Astrocyte (in vitro differentiated cells and primary cell): ENCODE measurements around the gene HIC2. TPM values are rescaled to one million over a fixed set of nuclear protein-coding genes. Genes with fewer than 3 reads are reported as not detected.
"Not testable (repeated sequence)": the region's sequence is repeated elsewhere in the genome, so short reads cannot be mapped to it uniquely, and the experiment has no call there.

ENCODE experiments used
- DNase-seq: peaks from one replicate; pipeline ENCODE4 v3.0.0-alpha.2; 2010; ENCODE audit warnings: low read depth
- FAIRE-seq: peaks from 2 replicates; lab custom pipeline; 2011; peaks lifted over from hg19 to GRCh38; lab: Jason Lieb, UNC
- H2AFZ ChIP-seq: 2 replicates; pipeline ENCODE4 v1.6.0; 2012; ENCODE audit warnings: low read depth, low read length, inconsistent platforms
- H3K27ac ChIP-seq: 2 replicates; pipeline ENCODE4 v1.5.1; 2011; ENCODE audit warnings: low read depth, low read length, inconsistent platforms
- H3K27me3 ChIP-seq: 2 replicates; pipeline ENCODE4 v1.6.0; 2011; ENCODE audit warnings: low read length, inconsistent platforms; ENCODE audit not compliant: insufficient read depth
- H3K36me3 ChIP-seq: 2 replicates; pipeline ENCODE4 v1.5.1; 2011; ENCODE audit warnings: low read length, inconsistent platforms; ENCODE audit not compliant: insufficient read depth
- H3K4me1 ChIP-seq: 2 replicates; pipeline ENCODE4 v1.5.1; 2011; ENCODE audit warnings: low read length, inconsistent platforms; ENCODE audit not compliant: insufficient read depth
- H3K4me2 ChIP-seq: 2 replicates; pipeline ENCODE4 v1.6.0; 2012; ENCODE audit warnings: low read length, inconsistent platforms
- H3K4me3 ChIP-seq: 2 replicates; pipeline ENCODE4 v1.5.1; 2011; ENCODE audit warnings: low read depth, mild to moderate bottlenecking, low read length, inconsistent platforms; ENCODE audit not compliant: insufficient read depth
- H3K79me2 ChIP-seq: 2 replicates; pipeline ENCODE4 v1.6.0; 2012; ENCODE audit warnings: mild to moderate bottlenecking, low read length, inconsistent platforms; ENCODE audit not compliant: insufficient read depth
- H3K9ac ChIP-seq: 2 replicates; pipeline ENCODE4 v1.6.0; 2012; ENCODE audit warnings: mild to moderate bottlenecking, low read length, inconsistent platforms
- H3K9me3 ChIP-seq: 2 replicates; pipeline ENCODE4 v1.5.1; 2012; ENCODE audit warnings: low read depth, mild to moderate bottlenecking, low read length, inconsistent platforms; ENCODE audit not compliant: insufficient read depth
- H4K20me1 ChIP-seq: 2 replicates; pipeline ENCODE4 v1.6.0; 2012; ENCODE audit warnings: low read length, inconsistent platforms; ENCODE audit not compliant: insufficient read depth
- H3K27ac Mint-ChIP-seq: one replicate; pipeline ENCODE4 v1.8.0; 2021; ENCODE audit warnings: mild to moderate bottlenecking, mixed read lengths; ENCODE audit not compliant: unreplicated experiment
- H3K27me3 Mint-ChIP-seq: one replicate; pipeline ENCODE4 v1.8.0; 2021; ENCODE audit warnings: low read depth, mixed read lengths; ENCODE audit not compliant: unreplicated experiment
- H3K36me3 Mint-ChIP-seq: one replicate; pipeline ENCODE4 v1.8.0; 2021; ENCODE audit warnings: low read depth, mixed read lengths; ENCODE audit not compliant: unreplicated experiment
- H3K4me1 Mint-ChIP-seq: one replicate; pipeline ENCODE4 v1.8.0; 2021; ENCODE audit warnings: low read depth, mixed read lengths; ENCODE audit not compliant: unreplicated experiment
- H3K4me3 Mint-ChIP-seq: one replicate; pipeline ENCODE4 v1.8.0; 2021; ENCODE audit warnings: mild to moderate bottlenecking, moderate library complexity, mixed read lengths; ENCODE audit not compliant: unreplicated experiment
- H3K9me3 Mint-ChIP-seq: one replicate; pipeline ENCODE4 v1.8.0; 2021; ENCODE audit warnings: mild to moderate bottlenecking, mixed read lengths; ENCODE audit not compliant: unreplicated experiment
- total RNA-seq: library from RNA; stranded (reverse); gene quantifications from 2 replicates; pipeline ENCODE4 v1.2.1, GENCODE V29; 2021

Gene HIC2
- total RNA-seq, 1 donor from 2014 or later: 21.4 TPM

DNA sequence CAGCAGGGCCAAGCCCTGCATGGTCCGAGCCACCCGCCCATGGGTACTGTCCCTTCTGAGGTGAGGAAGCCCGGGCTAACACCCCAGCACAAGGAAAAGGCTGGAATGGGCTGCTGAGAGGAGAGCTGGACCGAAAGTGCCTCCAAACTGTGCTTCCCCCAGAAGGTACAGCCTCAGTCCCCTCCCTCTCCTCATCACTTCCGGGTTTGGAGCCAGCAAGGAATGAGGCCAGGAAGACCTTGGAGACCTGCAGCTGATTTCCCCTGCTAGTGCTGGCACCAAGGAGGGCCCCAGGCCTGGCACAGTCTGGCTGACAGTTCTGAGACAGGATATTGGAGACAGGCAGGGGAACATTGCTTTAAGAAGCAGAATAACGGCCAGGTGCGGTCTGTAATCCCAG, 81.3 kb downstream of the HIC2 start:
- H3K4me3 Mint-ChIP-seq, H3K4me3 ChIP-seq, H3K79me2 ChIP-seq: not testable (repeated sequence)

DNA sequence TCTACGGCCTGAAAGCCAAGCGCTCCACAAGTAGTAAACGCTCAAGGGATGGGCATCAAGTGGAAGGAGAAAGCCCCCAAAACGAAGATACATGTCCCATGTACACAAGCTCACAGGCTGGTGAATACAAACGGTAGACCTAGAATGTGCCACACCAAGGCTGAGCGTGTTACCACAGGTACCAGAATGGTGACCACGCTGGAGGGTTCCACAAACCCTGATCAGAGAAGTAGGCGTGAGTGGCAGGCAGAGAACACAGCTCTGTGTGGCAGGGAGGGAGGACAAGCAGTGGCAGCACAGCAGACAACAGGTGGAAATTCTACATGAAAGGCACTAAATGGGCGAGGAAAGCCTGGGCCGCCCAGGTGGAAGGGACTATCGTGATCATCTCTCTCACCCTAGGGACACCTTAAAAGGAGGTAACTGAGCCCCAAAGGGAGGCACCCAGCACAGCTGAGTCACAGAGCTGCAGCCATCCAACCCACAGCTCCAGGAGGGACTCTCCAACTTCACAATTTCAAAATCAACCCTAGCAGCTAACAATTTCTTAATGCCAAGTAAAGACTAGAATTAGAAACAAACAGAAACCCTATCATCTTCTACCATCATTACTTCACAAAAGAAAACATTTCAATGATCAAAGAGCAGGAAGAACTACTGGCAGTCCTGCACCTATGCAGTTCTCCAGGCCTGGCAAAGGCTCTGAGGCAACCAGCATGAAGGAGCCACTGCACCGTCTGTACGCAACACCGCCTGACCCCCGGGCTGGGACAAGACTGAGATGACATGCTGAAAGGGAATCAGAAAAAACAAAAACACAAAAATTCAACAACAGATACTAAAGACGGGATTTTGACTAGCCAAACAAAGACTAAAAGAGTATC, 82.7 kb downstream of the HIC2 start:
- not testable (repeated sequence) for H3K27ac Mint-ChIP-seq, H3K9me3 Mint-ChIP-seq, H3K27me3 ChIP-seq, H3K27ac ChIP-seq, DNase-seq, H3K4me3 ChIP-seq, H3K4me3 Mint-ChIP-seq, H3K9me3 ChIP-seq, FAIRE-seq, H3K4me1 ChIP-seq, H3K27me3 Mint-ChIP-seq, H3K79me2 ChIP-seq, H3K36me3 Mint-ChIP-seq, H3K36me3 ChIP-seq, H3K4me1 Mint-ChIP-seq, H4K20me1 ChIP-seq, H3K9ac ChIP-seq, H2AFZ ChIP-seq, H3K4me2 ChIP-seq

More for the DNA sequence above, 81.3 kb downstream of the HIC2 start:
- H3K27ac Mint-ChIP-seq, H3K4me1 ChIP-seq, H3K27ac ChIP-seq, H3K27me3 ChIP-seq, H3K36me3 Mint-ChIP-seq, H3K4me1 Mint-ChIP-seq, H3K4me2 ChIP-seq, DNase-seq, H3K27me3 Mint-ChIP-seq, H4K20me1 ChIP-seq, H3K9me3 ChIP-seq, H2AFZ ChIP-seq, H3K9ac ChIP-seq, H3K9me3 Mint-ChIP-seq, H3K36me3 ChIP-seq, FAIRE-seq: not testable (repeated sequence)

Other genes with a start within 250 kb of the HIC2 start
- gene RIMBP3B, start 33.6 kb upstream of the HIC2 start, total RNA-seq: 0.12 and 0.16 TPM in 2 replicates
- 2.8 and 3.4 TPM in 2 replicates for gene TMEM191C, start 50.0 kb downstream of the HIC2 start, total RNA-seq
- gene RIMBP3C, start 134.1 kb downstream of the HIC2 start, total RNA-seq: 0.23 and 0.43 TPM in 2 replicates
- gene UBE2L3, start 150.3 kb downstream of the HIC2 start, total RNA-seq: 59.1 and 62.8 TPM in 2 replicates
- gene YDJC, start 212.7 kb downstream of the HIC2 start, total RNA-seq: 34.0 and 34.3 TPM in 2 replicates
- gene CCDC116, start 215.4 kb downstream of the HIC2 start, total RNA-seq: 0.11 and 0.22 TPM in 2 replicates
- gene SDF2L1, start 224.9 kb downstream of the HIC2 start, total RNA-seq: 46.8 and 49.5 TPM in 2 replicates
- gene PPIL2, start 248.6 kb downstream of the HIC2 start, total RNA-seq: 28.2 and 28.5 TPM in 2 replicates